SK-N-MC (cell line): ENCODE data around the gene FHIT.

Experiments used
- DNase-seq: peaks from one replicate; pipeline ENCODE4 v3.0.0-alpha.2; 2011; ENCODE audit warnings: low read depth, low spot score
- H3K27ac ChIP-seq: fragments of 200-600 bp; sonication (generic); 2 replicates; pipeline ENCODE4 v1.5.1; 2016; ENCODE audit warnings: mixed run types
- H3K36me3 ChIP-seq: fragments of 200-600 bp; sonication (generic); 2 replicates; pipeline ENCODE4 v1.6.1; 2017; ENCODE audit warnings: antibody characterized with exemption, low read length, mixed read lengths; ENCODE audit not compliant: insufficient read depth
- H3K4me3 ChIP-seq: fragments of 200-600 bp; sonication (generic); 2 replicates; pipeline ENCODE4 v1.5.1; 2016
- H3K9ac ChIP-seq: fragments of 200-600 bp; sonication (generic); 2 replicates; pipeline ENCODE4 v1.8.0; 2017; ENCODE audit warnings: mixed run types, mixed read lengths; ENCODE audit not compliant: insufficient read length
- H3K9me3 ChIP-seq: fragments of 200-600 bp; sonication (generic); 2 replicates; pipeline ENCODE4 v1.6.1; 2017; ENCODE audit warnings: low read depth, mild to moderate bottlenecking, antibody characterized with exemption, low read length, moderate library complexity, mixed read lengths
- EZH2 ChIP-seq: fragments of 200-600 bp; sonication (generic); IDR thresholded peaks from one replicate; pipeline ENCODE4 v1.6.1; 2017; ENCODE audit warnings: antibody characterized with exemption
- FOXP2 ChIP-seq: optimal IDR thresholded peaks from 2 replicates; pipeline ENCODE3; 2011; ENCODE audit warnings: mild to moderate bottlenecking, moderate library complexity; ENCODE audit not compliant: insufficient read depth; ENCODE audit errors: extremely low read length, control extremely low read depth
- POLR2AphosphoS5 ChIP-seq: IDR thresholded peaks from 2 replicates; pipeline ENCODE4 v1.6.1; 2012; ENCODE audit warnings: mild to moderate bottlenecking, low read depth, low read length, borderline replicate concordance

FHIT gene

DNA sequence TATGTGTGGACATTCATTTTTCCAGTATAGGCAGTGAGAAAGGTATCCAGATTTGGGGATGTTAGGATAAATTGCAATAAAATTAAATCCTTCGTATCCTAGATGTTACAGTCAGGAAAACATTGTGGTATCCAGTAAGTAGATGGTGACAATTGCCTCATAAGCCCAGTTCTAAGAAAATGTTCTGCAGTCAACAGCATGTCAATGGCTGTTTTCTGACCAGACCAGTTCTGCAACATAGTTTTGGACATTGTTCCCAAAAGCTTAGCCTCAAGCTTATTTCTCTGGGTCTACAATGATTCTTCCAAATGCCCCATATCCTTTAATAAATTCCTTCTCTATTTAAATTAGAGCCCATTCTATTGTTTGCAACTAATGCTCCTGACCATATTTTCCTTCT lies 480.7 kb downstream of the FHIT start:
- no peak for DNase-seq
- Histone ChIP-seq H3K4me3 (no peak overlapping the region), H3K9me3 (no peaks in the 10 kb centered on the region), H3K27ac (no peak overlapping the region), H3K36me3 (no peaks in the 10 kb centered on the region), H3K9ac (no peak overlapping the region)
- TF ChIP-seq POLR2AphosphoS5 (no peak), EZH2 (no peak), FOXP2 (no peak)

DNA sequence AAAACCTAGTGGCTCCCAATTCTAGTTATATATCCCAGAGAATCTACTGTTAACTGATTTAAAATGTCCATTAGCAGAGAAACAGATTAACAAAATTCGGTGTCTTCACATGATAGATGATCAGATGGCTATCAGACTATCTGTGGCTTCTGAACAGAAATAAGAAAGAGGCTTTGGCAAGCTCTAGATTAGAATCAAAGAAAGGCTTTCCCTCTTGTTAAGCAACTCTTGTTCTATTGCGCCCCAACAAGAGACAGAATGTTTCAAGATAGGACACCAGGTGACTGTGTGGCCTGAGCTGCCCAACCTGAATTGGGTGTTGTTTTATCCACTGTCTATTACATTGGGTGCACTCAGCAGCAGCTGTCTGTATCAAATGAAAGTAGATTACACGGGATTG lies 483.7 kb downstream of the FHIT start:
- H3K4me3 ChIP-seq = no peak overlapping the region
- no peak for TF ChIP-seq POLR2AphosphoS5
- TF ChIP-seq EZH2 = no peak
- no peak for TF ChIP-seq FOXP2
- H3K36me3 ChIP-seq = no peaks in the 10 kb centered on the region
- no peaks in the 10 kb centered on the region for H3K9me3 ChIP-seq
- H3K27ac ChIP-seq = no peak overlapping the region
- DNase-seq = no peak
- H3K9ac ChIP-seq = no peak overlapping the region

DNA sequence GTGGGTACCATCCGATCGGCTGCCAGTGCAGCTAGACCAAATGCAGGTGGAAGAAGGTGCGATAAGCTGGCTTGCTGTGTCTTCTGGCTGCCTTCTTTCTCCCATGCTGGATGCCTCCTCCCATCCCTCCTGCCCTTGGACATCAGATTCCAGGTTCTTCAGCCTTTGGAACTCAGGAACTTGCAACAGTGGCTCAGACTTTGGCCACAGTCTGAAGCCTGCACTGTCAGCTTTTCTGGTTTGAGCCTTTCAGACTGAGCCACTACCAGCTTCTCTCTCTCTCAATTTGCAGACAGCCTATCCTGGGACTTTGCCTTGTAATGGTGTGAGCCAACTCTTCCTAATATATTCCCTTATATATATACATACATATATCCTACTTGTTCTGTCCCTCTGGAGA lies 485.5 kb downstream of the FHIT start:
- DNase-seq = no peak
- no peak overlapping the region for H3K27ac ChIP-seq
- H3K4me3 ChIP-seq = no peak overlapping the region
- no peak for TF ChIP-seq EZH2
- TF ChIP-seq FOXP2 = no peak
- no peaks in the 10 kb centered on the region for H3K36me3 ChIP-seq
- H3K9me3 ChIP-seq = no peaks in the 10 kb centered on the region
- H3K9ac ChIP-seq = no peak overlapping the region

DNA sequence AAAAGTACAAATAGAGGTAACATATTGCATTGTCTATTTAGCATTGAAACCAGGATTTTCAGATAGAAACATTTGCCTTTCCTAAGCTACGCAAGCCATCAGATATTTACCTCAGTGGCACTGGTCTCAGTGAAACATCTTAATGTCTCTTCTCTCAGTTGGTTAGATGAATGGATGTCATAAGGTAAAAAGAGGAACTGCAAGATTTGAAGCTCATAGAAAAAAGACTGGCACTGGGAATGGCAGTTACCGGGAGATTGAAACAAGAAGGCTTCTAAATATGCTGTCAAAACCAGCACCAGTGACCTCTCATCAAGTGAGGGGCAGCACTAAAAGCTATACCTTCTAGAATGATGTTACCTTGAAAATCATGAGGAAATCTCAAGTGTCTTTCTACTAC lies 486.4 kb downstream of the FHIT start:
- H3K9ac ChIP-seq = no peak overlapping the region
- TF ChIP-seq EZH2 (no peak), FOXP2 (no peak), POLR2AphosphoS5 (no peak)
- no peak overlapping the region for H3K4me3 ChIP-seq
- no peaks in the 10 kb centered on the region for H3K36me3 ChIP-seq
- no peak overlapping the region for H3K27ac ChIP-seq
- no peak for DNase-seq
- H3K9me3 ChIP-seq = no peaks in the 10 kb centered on the region

DNA sequence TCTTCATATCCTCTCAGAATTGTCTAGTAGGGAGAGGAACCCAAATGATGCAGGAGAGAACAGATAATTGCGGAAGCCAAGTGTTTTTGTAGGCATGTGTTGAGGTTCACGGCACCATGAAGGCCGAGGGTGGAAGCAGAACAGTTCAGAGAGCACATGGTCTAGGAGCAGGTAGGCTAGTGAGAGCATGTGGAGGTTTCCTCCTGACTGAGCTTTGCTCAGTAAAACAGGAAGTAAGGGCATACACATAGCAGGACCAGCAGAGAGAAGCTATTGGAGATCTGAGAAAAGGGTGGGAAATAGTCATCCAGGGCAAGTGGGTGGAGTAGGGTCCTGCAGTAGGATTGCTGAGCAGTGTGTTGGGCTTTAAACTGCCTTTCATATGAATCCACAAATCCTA lies 491.1 kb downstream of the FHIT start:
- no peak for TF ChIP-seq EZH2
- no peak for TF ChIP-seq POLR2AphosphoS5
- no peak for TF ChIP-seq FOXP2
- no peaks in the 10 kb centered on the region for H3K9me3 ChIP-seq
- no peak overlapping the region for H3K27ac ChIP-seq
- H3K36me3 ChIP-seq = no peaks in the 10 kb centered on the region
- no peak for DNase-seq
- no peak overlapping the region for H3K4me3 ChIP-seq
- no peak overlapping the region for H3K9ac ChIP-seq

DNA sequence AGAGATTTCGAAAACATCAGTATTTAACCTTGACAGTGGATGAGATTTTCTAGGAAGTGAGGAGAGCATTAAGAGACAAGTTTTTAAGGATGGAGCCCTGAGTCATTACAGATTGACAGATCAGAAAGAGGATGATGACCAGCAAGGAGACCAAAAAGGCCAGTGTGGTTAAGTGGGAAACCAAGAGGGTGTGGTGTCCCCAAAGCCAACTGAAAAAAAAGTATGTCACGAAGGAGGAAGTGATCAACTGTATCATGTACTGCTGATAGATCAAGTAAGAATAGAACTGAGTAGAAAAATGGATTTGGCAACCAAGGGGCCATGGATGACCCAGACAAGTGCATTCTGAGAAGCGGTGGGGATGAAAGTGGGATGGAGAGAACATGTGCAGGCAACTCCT lies 491.8 kb downstream of the FHIT start:
- no peak for DNase-seq
- H3K36me3 ChIP-seq = no peaks in the 10 kb centered on the region
- H3K9ac ChIP-seq = no peak overlapping the region
- TF ChIP-seq EZH2 (no peak), FOXP2 (no peak), POLR2AphosphoS5 (no peak)
- no peak overlapping the region for H3K27ac ChIP-seq
- H3K4me3 ChIP-seq = no peak overlapping the region
- no peaks in the 10 kb centered on the region for H3K9me3 ChIP-seq

DNA sequence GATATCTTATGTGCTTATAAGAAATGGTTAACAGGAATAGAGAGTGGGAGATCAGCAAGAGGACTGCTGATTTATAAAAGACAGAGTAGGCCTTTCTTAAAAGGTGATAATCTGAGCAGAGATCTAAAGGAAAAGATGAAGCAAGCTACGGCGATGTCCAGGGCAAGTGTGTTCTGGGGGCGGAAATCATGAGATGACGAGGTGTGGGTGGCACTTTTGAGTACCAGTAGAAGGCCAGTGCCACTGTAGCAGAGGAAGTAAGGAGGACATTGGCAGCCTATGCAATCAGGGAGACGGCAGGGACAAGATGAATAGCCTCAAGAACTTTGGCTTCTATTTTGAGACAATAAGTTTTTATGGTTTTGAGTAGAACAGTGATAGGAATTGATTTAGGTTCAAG lies 492.4 kb downstream of the FHIT start:
- H3K27ac ChIP-seq = no peak overlapping the region
- no peaks in the 10 kb centered on the region for H3K36me3 ChIP-seq
- TF ChIP-seq POLR2AphosphoS5 = no peak
- TF ChIP-seq EZH2 = no peak
- TF ChIP-seq FOXP2 = no peak
- H3K9me3 ChIP-seq = no peaks in the 10 kb centered on the region
- DNase-seq = no peak
- H3K4me3 ChIP-seq = no peak overlapping the region
- H3K9ac ChIP-seq = no peak overlapping the region

DNA sequence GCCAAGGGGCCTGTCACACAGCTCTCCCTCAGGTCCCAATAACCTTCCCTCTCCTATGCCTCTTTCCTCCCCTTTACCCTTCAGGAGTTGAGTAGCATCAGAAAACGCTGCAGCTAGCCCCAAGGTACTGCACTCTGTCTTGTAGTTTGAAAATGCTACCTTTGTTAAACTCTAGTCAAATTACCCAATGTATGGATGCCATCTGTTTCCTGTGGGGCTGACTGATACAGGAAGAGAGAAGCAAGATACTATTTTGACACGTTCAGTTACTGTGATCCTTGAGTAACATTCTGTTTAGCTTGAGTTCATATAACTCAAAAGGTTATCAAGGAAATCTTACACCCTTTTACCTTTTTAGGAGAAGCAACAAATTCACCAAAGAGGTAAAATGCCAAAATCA lies 493.1 kb downstream of the FHIT start:
- Histone ChIP-seq H3K9me3 (no peaks in the 10 kb centered on the region), H3K36me3 (no peaks in the 10 kb centered on the region), H3K4me3 (no peak overlapping the region), H3K9ac (no peak overlapping the region), H3K27ac (no peak overlapping the region)
- DNase-seq = no peak
- TF ChIP-seq FOXP2 (no peak), POLR2AphosphoS5 (no peak), EZH2 (no peak)

DNA sequence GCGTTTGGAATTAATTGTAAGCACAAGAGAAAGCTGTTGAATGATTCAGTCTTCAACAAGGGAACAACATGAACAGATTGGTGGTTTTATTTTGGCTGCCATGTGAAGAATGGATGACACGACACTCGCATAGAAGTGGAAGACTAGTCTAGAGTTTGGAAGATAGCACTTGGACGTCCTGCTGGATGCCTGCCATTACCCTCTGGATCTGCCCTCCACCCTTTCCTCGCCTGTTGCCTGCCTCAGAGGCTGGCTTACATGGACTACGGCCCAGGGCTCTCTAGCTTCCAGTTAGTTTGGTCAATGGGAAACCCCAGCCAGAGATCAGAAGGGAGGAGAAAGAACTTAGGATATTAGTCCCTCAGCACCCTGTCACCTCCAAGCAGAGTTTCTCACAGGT lies 493.5 kb downstream of the FHIT start:
- DNase-seq = no peak
- Histone ChIP-seq H3K27ac (no peak overlapping the region), H3K4me3 (no peak overlapping the region), H3K9ac (no peak overlapping the region), H3K9me3 (no peaks in the 10 kb centered on the region), H3K36me3 (no peaks in the 10 kb centered on the region)
- TF ChIP-seq FOXP2 (no peak), EZH2 (no peak), POLR2AphosphoS5 (no peak)
